OCI-LY7 (cell line): ENCODE data around the gene PTPRJ. TPM values are rescaled to one million over a fixed set of nuclear protein-coding genes. Genes with fewer than 3 reads are reported as not detected.

ENCODE experiments used
- BruUV-seq: library from RNA; stranded (reverse); fragments of 400-500 nt; replicated peaks from 2 replicates; lab custom pipeline; 2021; lab: Mats Ljungman, UMichigan
- CTCF ChIA-PET: fragments of 300-600 bp; sonication (Branson Sonifier 250); formaldehyde crosslinking; loops from one replicate; lab custom pipeline; 2022; ENCODE audit warnings: antibody characterized with exemption; ENCODE audit not compliant: unreplicated experiment; lab: Charles Lee
- POLR2A ChIA-PET: fragments of 300-600 bp; sonication (Branson Sonifier 250); formaldehyde crosslinking; loops from one replicate; lab custom pipeline; 2022; ENCODE audit warnings: antibody characterized with exemption; lab: Charles Lee
- DNase-seq: peaks from one replicate; pipeline ENCODE4 v3.0.0-alpha.2; 2015; ENCODE audit warnings: low spot score
- H2AFZ ChIP-seq: fragments of 200-600 bp; sonication (generic), shearing (Covaris generic); 2 replicates; pipeline ENCODE4 v1.6.1; 2014; ENCODE audit warnings: mild to moderate bottlenecking, antibody characterized with exemption, low read length, moderate library complexity
- H3K27ac ChIP-seq: fragments of 200-600 bp; sonication (generic); 2 replicates; pipeline ENCODE4 v1.5.1; 2014; ENCODE audit warnings: mixed run types, low read depth, mild to moderate bottlenecking, moderate library complexity, low read length, inconsistent platforms; ENCODE audit not compliant: poor library complexity, severe bottlenecking
- H3K36me3 ChIP-seq: fragments of 200-600 bp; sonication (generic); 2 replicates; pipeline ENCODE4 v1.6.1; 2014; ENCODE audit warnings: mild to moderate bottlenecking, antibody characterized with exemption, low read length, moderate library complexity, mixed read lengths; ENCODE audit not compliant: insufficient read depth
- H3K4me1 ChIP-seq: fragments of 200-600 bp; sonication (generic); 2 replicates; pipeline ENCODE4 v1.5.1; 2014; ENCODE audit warnings: mild to moderate bottlenecking, low read length; ENCODE audit not compliant: insufficient read depth, poor library complexity, severe bottlenecking
- H3K4me2 ChIP-seq: fragments of 200-600 bp; sonication (generic); 2 replicates; pipeline ENCODE4 v1.6.1; 2014; ENCODE audit warnings: mild to moderate bottlenecking, low read length
- H3K4me3 ChIP-seq: fragments of 200-600 bp; sonication (generic); 2 replicates; pipeline ENCODE4 v1.5.1; 2014; ENCODE audit warnings: mild to moderate bottlenecking, low read depth, low read length; ENCODE audit not compliant: poor library complexity, severe bottlenecking
- H3K79me2 ChIP-seq: fragments of 200-600 bp; sonication (generic); 2 replicates; pipeline ENCODE4 v1.6.1; 2016; ENCODE audit warnings: low read depth, mild to moderate bottlenecking, low read length, moderate library complexity, mixed read lengths; ENCODE audit not compliant: insufficient read depth
- H3K9me2 ChIP-seq: fragments of 200-600 bp; sonication (generic); 2 replicates; pipeline ENCODE4 v1.6.1; 2016; ENCODE audit warnings: mild to moderate bottlenecking, low read length, mixed read lengths; ENCODE audit not compliant: insufficient read depth
- H3K9me3 ChIP-seq: fragments of 200-600 bp; sonication (generic); 2 replicates; pipeline ENCODE4 v1.6.1; 2014; ENCODE audit warnings: mild to moderate bottlenecking, mixed run types, low read length, mixed read lengths
- H4K20me1 ChIP-seq: fragments of 200-600 bp; sonication (generic); 2 replicates; pipeline ENCODE4 v1.6.1; 2014; ENCODE audit warnings: mild to moderate bottlenecking, antibody characterized with exemption, low read length, moderate library complexity, mixed read lengths; ENCODE audit not compliant: insufficient read depth
- CTCF ChIP-seq: fragments of 200-600 bp; sonication (generic); conservative IDR thresholded peaks from 2 replicates; pipeline ENCODE4 v1.5.1; 2014; ENCODE audit warnings: mild to moderate bottlenecking, antibody characterized with exemption, low read length, moderate library complexity, mixed read lengths
- EZH2phosphoT487 ChIP-seq: fragments of 200-600 bp; sonication (generic); IDR thresholded peaks from 2 replicates; pipeline ENCODE4 v1.6.1; 2018; ENCODE audit warnings: low read depth, borderline replicate concordance, mild to moderate bottlenecking, mixed run types, antibody characterized with exemption, low read length, moderate library complexity, mixed read lengths
- intact Hi-C: fragments of 100-400 bp; cut with micrococcal nuclease; formaldehyde crosslinking; loops from one replicate; pipeline ENCODE4 v1.10.0; 2022; ENCODE audit not compliant: unreplicated experiment
- total RNA-seq, 2 experiments: library from RNA; depleted of rRNA in 1 of 2; stranded (reverse); fragments of >200 nt in 1 of 2; shearing (Covaris generic) in 1 of 2; gene quantifications; 2 replicates each; pipeline ENCODE4 v1.2.3, GENCODE V29; 2014 to 2022

The PTPRJ gene
- total RNA-seq, 2 experiments from 2014 or later = 5.4 to 28.3 TPM

- Histone ChIP-seq H3K9me2 (no peaks in the 10 kb centered on the region), H3K36me3 (peaks cover 7% of the 10 kb centered on the region), H3K9me3 (no peaks in the 10 kb centered on the region), H3K27ac (no peak overlapping the region), H4K20me1 (no peaks in the 10 kb centered on the region), H2AFZ (no peak overlapping the region), H3K4me1 (peaks cover 88% of the 10 kb centered on the region), H3K79me2 (peaks cover 36% of the 10 kb centered on the region; the same call in 1 of the 2 replicates), H3K4me3 (no peak overlapping the region), H3K4me2 (peak overlapping the region; percentile 30; the same call in 1 of the 2 replicates)
- TF ChIP-seq EZH2phosphoT487 = no peak
- peak; percentile 48 for TF ChIP-seq CTCF
- ChIA-PET CTCF (no interaction called here), POLR2A (interaction anchor here (0.8 to 1.0 kb wide), 3 partner anchors 16 to 26 kb away, joined by 3 read pairs; no protein-coding TSS in a partner anchor)
- no TSS peak for BruUV-seq
- intact Hi-C loops = no loop called here
- DNase-seq = no peak
Measured at GRCh38 chr11:48049036-48049435, 68.7 kb downstream of the PTPRJ start.

DNA sequence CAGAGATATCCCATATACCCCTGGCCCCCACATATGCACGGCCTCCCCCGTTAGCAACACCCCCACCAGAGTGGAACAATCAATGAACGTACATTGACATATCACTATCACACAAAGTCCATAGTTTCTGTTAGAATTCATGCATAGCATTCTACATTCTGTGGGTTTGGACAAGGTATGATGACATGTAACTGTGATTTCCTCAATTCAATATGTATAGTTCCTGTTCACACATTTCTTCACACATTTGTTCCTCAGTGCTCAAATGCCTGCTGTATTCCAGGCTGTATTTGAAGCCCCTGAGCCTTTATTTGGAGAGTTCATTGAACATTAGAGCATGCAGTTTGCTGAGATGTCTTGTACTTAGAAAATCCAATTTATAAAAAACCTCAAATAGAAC lies 69.9 kb downstream of the PTPRJ start:
- POLR2A ChIA-PET = interaction anchor here (0.7 to 2.9 kb wide), 7 partner anchors 13 to 126 kb away, joined by 3 to 18 read pairs (median 6); no protein-coding TSS in a partner anchor
- no TSS peak for BruUV-seq
- Histone ChIP-seq H3K9me2 (no peaks in the 10 kb centered on the region), H4K20me1 (0 out of 2 replicates have a peak, but pooled peaks cover 6% of the 10 kb centered on the region), H3K4me1 (peaks cover 88% of the 10 kb centered on the region), H3K79me2 (peaks cover 27% of the 10 kb centered on the region; the same call in 1 of the 2 replicates), H3K9me3 (no peaks in the 10 kb centered on the region), H3K36me3 (peaks cover 7% of the 10 kb centered on the region), H3K4me2 (peak overlapping the region; percentile 55), H2AFZ (no peak overlapping the region), H3K4me3 (no peak overlapping the region), H3K27ac (peak overlapping the region; percentile 3)
- intact Hi-C loops = no loop called here
- no peak for DNase-seq
- CTCF ChIA-PET = no interaction called here
- TF ChIP-seq EZH2phosphoT487 (no peak), CTCF (no peak)

DNA sequence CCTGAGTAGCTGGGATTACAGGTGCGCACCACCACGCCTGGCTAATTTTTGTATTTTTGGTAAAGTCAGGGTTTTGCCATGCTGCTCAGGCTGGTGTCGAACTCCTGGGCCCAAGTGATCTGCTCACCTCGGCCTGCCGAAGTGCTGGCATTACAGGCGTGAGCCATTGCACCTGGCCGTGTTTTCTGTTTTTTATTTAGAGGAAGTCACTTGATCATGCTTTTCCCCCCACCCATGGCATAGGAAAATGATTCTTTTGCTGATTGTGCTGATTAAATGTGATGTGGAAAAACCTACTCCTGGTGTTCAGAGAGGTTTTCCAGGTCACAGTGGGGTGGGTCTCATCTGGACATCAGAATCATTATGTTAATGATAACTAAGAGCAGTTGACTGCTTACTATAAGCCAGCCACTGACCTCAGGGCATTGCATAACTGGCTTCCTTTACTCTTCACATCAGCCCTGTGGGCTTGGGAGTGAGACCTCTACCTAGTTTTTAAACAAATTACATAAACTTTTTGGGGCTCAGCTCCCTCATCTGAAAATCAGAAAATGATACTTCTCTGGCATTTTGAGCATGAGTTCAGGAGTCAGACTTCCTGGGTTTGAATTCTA lies 71.0 kb downstream of the PTPRJ start:
- POLR2A ChIA-PET = interaction anchor here (0.5 to 2.9 kb wide), 10 partner anchors 9 to 127 kb away, joined by 3 to 18 read pairs (median 4); no protein-coding TSS in a partner anchor
- no peak overlapping the region for H3K4me3 ChIP-seq
- peaks cover 16% of the 10 kb centered on the region; the same call in 1 of the 2 replicates for H4K20me1 ChIP-seq
- H2AFZ ChIP-seq = no peak overlapping the region
- CTCF ChIA-PET = interaction anchor here (1.9 kb wide), 1 partner anchor 54 kb away, joined by 5 read pairs; no protein-coding TSS in a partner anchor
- peaks cover 17% of the 10 kb centered on the region; the same call in 1 of the 2 replicates for H3K79me2 ChIP-seq
- H3K4me1 ChIP-seq = peaks cover 88% of the 10 kb centered on the region
- TF ChIP-seq CTCF (no peak), EZH2phosphoT487 (no peak)
- H3K9me2 ChIP-seq = no peaks in the 10 kb centered on the region
- intact Hi-C loops = no loop called here
- peaks cover 6% of the 10 kb centered on the region for H3K36me3 ChIP-seq
- peak overlapping the region; percentile 55 for H3K4me2 ChIP-seq
- DNase-seq = peak; percentile 55
- no peaks in the 10 kb centered on the region for H3K9me3 ChIP-seq
- BruUV-seq = no TSS peak
- H3K27ac ChIP-seq = peak overlapping the region; percentile 29
